GM21528 (cell line): ENCODE measurements around the gene PKNOX2.

ENCODE experiments used
- ATAC-seq: cut with Tn5 transposase; IDR thresholded peaks from one replicate; pipeline ENCODE4 v1.9.1; 2021; ENCODE audit warnings: mild to moderate bottlenecking, moderate library complexity; ENCODE audit not compliant: unreplicated experiment, low FRiP score

PKNOX2 gene

DNA sequence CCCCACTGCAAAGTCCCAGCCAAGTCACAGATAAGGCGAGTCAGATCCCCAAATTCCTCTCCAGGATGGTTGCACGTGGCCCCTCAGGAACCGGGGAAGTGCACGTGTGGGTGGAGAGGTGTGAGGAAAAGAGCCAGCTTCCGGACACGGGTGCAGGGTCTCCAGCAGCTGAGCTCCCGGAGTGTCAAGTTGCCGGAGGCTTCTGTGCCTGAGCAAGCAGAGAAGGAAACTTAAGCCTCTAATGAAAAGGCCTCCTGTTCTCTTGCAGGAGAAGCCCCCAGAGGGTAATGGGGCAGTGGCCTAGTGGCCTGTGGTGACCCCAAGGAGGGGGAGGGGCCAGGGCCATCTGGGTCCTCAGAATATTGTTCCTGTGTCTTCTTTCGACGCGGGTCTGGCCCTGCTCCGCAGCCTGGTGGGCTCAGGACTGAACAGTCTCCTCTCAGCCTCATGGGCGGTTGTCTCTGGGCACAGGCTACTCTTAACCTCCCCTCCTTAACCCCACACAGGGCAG is 183.6 kb downstream of the PKNOX2 start:
- no peak for ATAC-seq

DNA sequence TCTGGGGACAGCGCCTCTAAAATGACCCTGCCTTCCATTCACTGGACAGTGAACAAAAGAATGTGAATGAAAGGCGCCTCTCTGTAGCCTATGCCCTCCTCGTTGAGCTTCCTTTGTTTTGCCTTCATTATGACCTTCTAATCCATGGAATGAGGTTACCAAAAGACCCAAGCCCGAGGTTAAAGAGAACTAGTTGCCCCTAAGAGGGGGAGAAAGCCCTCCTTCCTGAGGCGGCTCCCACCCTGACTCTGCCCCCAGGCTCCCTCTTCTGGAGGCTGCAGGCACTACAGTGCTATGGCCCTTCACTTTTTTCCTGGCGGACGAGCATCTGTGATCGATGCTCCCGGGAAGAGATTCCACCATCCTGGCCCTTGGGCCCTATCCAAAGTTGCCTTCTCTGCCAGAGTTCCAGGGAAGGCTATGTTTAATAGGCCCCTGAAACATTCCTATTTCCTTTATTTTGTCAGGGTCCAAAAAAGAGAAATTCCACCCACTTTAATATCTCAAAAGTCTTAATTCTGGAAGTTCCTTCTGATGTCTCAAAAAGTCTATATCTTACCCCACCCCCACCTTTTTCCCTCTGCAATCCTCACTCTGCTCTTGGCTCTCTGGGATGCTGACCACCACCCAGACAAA is 184.2 kb downstream of the PKNOX2 start:
- ATAC-seq, result no peak

DNA sequence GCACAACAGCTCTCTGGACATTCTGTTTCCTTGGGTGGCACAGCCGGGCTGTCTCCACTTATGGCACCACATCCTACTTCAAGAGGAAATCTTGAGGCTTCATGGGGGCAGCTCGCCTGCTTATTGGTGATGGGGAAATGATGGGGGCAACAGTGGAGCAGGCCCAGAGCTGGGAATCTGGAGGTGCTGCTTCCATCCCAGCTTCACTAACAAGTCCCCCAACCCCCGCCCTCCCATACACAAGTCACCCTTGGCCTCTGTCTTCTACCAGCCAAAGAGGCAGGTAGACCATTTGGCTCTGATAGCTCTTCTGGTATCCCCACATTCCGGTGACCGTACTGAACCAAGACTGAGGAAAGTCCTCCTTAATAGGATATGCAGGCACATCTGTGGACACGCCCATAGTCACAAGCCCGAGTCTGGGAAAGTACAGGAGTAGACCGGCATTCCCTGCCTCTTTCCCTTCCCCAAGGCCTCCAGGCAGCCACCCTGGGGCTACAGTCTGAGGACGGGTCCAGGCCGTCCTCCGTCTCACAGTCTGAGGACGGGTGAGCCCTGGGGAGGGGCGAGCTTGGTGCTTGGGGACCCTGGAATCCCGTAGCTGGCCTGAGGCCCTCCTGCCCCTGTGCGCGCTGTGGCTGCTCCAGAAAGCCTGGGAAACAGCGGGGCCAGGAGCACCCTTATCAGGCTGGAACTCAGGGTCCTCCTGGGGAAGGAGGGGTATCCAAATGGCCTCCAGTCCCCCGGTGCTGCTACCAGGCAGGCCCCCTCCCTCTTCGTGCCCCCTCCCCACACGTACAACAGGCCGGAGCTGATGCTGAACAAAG is 185.9 kb downstream of the PKNOX2 start:
- no peak for ATAC-seq

DNA sequence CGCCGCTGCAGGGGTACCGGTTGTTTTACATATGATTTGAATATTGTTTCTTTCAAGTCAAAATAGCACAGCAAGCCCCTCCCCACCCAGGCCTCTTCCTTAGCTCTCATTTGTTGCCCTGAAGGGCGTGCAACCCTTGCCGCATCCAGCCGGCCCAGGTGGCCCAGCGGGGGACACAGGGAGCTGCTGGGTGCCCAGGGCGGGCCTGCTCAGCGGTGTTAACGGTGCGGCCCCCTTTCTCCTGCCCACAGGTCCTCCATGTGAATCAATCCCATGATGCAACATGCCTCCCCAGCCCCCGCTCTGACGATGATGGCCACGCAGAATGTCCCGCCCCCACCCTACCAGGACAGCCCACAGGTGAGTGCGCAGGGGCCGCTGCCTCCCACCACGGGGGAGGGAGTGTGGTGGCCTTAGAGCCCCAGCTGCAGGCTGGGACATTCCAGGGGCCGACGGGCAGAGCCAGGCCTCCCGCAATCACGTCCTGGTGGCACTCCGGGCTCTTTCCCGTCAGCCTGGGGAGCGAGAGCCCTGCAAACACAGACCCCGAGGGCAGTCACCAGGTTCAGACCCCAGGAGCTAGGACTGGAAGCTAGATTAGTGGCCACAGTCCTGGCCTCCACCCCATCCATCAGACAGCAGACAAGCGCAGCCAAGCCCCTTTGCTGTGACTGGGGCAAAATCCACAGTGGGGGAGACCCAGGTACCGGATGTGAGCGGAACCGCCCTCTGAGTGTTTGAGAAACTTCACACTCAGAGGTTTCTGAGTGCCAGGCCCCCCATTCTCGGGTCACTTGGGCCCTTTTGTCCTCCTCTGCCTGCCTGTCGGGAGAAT is 186.7 kb downstream of the PKNOX2 start:
- no peak for ATAC-seq

DNA sequence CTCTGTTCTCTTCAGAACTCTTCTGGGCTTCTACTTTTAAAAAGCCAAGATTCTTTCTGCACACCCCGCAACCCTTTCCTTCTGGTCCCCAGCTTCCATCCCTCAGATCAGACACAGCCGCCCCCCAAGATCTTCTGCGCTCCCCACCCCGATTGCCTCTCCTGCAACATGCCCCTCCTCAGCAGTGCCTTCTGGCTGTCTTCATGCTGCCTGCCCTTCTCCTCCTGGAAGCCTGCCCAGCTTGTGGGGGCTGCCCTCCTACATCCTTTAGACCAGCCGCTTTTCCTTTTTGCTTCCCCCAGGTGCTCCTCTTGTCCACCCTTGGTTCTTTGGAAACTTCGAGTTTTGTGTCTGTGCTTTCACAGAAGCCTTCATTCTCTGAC is 187.3 kb downstream of the PKNOX2 start:
- ATAC-seq, result no peak

DNA sequence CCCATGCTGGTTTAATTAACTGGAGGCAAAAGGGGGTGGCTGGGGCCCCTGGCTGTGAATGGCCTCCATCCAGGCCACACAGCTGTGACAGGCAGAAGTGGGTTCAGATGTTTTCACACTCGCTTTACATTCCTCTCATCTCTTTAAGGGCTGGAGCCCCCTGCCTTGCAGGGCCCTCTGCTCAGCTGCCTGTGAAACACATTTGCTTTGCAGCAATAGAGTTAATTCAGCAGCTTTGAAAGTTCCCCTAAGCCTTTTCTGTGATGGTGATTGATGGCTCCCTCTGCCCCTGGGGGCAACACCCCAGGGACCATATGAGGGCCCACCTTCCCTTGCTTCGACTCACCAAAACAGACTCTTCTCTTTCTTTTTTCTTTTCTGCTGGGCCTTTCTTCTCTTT is 192.2 kb downstream of the PKNOX2 start:
- ATAC-seq, result no peak

DNA sequence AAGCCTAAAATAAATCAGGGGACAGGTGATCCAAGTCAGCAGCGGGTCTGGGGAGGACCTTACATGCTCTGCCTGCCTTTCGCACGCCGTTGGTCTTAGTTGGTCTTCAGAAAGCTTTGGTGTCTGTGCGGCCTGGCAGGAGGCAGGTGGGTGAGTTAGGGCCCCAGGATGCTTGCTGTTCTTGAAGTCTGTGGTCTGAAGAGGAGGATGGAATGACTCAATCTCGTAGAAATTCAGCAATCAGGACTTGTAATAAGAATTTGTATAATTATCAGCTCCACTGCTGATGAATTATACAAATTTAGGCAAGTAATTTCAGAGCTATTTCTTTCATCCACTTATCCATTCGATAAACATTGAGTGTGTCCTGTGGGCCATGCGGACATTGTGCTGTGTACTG is 193.0 kb downstream of the PKNOX2 start:
- ATAC-seq, result no peak

DNA sequence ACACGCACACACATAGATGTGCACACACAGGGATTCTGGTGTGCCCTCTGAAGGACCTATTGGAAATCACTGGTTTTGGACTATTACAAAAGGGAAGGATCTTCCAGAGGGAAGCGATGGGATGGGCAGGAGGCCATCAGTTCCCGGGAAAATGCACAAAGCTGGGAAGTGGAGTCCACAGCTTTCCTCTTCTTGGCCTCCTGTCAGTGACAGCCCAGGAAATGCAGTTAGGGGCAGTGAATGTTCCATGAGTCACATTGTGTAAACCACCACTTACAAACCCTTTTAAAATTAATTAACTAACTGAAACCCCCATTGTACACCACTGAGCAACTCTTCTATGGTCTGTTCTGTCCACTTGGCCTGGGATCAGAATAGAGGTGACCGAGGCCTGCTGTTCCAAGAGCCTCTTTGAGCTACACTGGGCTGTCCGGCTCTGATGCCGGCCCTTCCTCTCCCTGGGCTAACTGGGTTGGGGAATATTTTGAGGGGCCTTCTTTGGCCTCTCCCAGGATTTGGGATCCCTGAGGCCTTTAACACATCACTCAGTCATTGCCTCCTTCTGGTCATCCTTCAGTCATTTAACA is 193.8 kb downstream of the PKNOX2 start:
- ATAC-seq, result no peak

DNA sequence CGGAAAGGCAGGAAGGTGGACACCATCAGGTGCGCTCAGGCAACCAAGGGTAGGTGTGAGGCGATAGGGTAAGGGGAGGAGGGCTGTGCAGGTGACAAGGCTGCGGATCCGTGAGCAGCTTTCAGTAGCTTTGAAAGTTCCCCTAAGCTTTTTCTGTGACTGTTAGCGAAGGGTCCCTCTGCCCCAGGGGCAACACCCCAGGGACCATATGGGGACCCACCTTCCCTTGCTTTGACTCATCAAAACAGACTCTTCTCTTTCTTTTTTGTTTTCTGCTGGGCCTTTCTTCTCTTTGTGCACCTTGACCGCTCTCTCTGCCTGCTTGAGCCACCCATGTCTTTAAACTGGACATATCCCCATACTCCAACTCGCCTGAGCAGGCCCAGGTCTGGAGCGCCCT is 194.6 kb downstream of the PKNOX2 start:
- ATAC-seq, result no peak

DNA sequence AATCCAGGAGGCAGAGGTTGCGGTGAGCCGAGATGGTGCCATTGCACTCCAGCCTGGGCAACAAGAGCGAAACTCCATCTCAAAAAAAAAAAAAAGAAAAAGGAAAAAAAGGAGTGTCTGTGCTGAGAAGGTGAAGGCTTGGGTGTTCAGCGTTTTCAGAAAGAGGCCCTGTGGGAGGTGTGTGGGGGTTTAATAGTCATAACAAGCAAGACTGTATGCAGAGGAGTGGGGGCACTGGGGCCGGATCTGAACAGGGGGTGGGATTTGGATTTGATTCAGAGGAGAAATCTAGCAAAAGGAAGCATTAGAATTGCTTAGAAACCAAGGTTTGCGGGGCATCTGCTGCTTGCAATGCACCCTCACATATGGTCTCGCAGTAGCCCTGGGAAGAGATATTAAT is 195.5 kb downstream of the PKNOX2 start:
- no peak for ATAC-seq

DNA sequence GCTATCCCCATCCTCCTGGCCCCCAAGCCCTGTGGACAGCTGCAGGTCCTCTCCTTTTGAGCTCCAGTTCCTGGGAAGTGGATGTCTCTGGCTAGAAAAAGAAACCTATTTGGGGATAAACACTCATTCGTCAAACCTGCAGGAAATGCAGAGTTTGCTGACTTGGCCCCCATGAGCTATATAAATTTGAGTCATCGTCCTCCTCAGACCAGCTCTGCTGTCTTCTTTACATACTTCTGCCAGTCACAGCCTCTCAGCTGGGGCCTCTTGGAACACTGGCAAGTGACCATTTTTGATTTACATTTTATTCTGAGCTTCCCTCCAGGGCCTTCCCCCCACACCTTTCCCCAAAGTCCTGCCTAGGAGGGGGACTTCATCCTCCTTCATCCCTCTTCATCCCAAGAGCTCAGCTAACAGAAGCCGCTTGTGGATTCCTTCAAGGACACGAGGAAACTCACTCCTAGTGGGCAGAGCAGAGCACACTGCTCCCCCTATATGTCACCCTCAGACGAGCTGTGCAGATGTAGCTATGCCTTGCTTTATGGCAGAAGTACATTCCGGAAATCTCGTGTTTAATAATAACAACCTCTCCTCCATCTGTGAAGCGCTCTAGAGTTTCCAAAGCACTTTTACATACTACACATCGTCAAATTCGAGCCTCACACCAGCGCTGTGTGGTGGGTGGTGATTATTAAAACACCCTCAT is 199.7 kb downstream of the PKNOX2 start:
- no peak for ATAC-seq

DNA sequence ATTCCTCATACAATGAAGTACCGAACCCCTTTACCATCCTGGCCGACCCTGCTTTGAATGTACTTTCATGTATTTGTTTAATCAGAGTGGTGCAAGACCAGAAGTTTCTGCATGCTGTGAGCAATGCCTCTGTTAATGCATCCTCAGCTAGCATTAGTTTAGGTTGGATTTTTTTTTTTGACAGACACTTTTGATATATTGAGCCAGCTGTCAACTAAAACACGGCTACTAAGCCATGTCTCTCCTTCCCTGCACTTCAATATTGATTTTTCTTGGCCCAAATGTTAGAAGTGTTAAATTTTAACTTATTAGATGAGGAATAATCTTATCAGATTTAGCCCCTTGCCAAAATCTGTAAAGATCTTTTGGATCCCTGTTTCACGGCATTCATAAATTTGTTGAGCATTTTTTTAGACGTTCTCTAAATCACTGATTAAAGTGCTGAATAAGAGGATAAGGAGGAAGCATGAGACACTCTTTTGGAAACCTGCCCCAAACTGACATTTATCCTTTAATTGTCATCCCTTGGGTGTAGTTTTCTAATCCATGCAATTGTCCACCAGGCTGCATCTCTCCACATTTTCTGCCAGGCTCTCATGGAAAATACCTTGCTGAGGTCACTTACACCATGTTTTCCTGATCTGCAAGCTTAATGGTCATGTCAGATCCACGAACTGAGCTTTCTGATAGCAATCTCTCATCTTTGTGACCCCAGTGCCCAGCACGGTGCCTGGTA is 200.8 kb downstream of the PKNOX2 start:
- ATAC-seq, result no peak

DNA sequence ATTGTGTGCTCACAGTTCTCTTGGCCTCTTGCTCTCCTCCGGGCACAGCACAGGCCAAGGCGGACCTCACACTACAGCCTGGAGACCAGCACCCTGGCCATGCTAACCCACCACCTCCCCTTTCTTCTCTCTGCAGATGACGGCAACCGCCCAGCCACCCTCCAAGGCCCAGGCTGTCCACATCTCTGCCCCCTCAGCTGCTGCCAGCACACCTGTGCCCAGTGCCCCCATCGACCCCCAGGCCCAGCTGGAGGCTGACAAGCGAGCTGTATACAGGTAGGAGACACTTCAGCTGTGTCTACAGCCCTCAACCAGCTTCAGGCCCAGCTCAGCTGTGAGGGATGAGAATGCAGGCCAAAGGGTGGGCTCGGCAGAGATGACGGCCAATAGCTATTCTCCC is 203.2 kb downstream of the PKNOX2 start:
- ATAC-seq, result no peak

DNA sequence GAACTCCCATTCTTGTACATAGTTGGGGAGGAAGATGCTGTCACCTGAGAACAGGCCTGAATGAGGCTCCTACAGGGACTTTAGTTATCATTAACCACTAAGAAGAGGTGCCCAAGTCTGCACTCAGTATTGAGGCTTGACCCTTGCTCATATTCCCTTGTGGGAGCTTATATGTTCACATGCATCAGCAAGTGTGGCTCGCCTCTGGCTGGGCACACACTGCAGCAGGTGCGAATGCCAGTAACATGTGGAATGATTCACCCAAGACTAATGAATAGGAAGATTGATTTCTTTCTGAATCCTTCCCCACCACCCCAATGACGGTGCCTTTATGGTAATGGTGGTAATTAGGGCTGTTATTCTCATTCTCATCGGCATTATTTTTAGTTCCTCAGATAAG is 204.2 kb downstream of the PKNOX2 start:
- no peak for ATAC-seq

DNA sequence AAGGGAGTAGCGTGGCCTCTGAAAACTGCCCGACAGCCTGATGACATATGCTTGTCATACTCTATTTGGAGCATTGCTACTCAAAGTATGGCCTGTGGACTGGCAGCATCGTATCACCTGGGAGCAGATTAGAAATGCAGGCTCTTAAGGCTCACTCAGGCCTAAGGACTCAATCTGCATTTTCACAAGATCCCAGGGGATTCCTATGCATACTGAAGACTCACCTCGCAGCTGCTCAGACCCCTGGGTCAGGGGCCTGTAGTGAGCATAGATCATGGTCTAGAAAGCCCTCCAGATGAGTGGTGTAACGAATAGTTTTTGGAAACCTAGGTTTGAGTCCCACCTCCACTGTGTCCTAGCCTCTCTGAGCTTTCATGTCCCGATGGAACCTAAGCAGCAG is 205.3 kb downstream of the PKNOX2 start:
- no peak for ATAC-seq

DNA sequence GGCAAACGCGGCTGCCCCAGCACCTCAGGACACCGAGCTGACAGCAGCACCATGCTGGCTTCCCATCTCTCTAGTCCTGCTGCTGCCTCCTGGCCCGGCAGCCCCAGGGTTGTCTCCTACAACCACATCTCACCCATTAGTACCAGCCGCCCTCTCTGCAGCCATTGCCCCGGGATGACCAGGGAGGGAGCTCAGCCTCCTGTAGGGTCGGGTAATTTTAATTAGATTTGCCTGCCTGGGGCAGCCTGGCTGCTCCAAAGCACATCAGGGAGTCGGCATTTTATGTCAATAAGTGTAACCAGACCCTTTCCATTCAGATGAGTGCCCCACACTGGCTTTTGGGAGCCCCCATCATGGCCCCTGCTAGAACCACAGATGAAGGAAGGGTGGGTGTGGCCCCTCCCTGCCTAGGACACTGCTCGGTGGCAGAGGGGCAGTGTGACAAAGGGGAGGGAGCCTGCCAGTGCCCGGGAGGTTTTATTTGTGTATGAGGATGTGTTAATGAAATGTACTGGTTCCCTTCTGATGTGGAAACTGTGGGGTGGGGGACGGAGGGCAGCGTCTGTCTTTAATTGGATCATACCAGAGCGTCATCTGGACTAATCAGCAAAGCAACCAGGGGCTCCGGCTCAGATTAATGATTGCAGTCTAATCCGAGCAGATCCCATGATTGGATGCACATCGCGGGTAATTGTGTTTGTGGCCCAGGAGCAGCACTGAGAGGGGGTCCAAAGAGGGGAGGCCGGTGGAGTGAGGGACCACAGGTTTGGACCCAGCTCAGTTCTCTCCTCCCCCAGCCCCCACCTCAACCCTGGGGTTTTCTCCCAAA is 206.2 kb downstream of the PKNOX2 start:
- no peak for ATAC-seq

DNA sequence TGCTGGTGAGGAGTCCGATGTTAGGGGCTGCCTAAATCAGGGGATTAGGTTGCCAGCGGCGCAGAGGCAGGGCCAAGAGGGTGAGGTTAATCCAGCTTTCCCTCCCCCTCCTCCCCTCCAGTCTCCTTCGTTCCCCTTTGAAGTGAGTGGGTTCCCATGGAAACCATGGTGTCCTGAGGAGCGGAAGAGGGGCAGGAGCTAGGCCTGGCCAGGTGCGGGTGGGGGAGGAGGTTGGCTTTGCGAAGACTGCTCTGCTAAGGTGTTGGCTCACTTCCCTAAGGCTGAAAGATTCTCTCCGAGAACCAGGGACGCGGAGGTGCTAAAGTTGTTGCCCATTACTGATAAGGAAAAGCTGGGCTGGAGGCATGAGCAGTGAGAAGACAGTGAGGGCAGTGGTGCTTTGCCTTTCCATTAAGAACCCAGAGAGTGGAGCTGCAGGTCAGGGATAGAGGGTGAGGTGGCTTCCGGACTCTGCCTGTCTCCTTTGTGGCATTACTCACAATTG is 206.9 kb downstream of the PKNOX2 start:
- ATAC-seq, result no peak

DNA sequence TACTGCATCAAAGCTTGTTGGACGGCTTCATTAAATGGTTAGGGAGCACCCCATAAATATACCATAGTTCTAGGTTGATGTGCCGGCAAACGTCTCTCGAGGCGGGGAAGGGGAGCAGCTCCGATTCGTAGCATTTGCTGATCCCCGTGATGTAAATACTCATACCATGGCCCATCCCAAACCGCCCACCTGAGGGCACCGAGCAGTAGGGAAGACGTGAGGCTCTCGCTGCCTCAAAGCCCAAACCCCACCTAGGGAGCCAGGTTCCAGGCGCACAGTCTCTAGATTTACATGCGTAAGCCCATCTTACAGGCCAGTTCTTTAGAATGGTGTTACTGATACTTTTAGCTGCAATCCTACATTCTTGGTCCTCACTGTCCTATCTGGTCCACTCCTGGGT is 207.5 kb downstream of the PKNOX2 start:
- ATAC-seq, result no peak

DNA sequence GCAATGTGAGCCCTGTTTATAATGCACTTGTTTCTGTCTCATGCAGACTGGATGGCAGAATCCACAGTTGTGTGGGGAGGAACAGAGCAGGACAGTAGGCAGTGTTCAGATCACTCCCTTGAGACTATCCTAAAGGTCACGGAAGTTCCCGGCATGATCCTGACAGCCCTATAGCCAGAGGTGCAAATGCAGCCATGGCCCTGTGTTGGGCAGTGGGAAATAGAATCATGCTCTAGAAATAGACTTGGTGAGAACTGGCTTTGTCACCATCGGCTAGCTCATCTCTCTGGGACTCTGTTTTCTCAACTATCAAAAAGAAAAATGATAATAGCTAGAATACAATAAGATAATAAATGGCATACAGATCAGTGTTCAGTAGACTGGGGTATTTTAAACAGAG is 208.4 kb downstream of the PKNOX2 start:
- ATAC-seq, result no peak
